ENCODE measurements around the gene ERICH3.

DNA sequence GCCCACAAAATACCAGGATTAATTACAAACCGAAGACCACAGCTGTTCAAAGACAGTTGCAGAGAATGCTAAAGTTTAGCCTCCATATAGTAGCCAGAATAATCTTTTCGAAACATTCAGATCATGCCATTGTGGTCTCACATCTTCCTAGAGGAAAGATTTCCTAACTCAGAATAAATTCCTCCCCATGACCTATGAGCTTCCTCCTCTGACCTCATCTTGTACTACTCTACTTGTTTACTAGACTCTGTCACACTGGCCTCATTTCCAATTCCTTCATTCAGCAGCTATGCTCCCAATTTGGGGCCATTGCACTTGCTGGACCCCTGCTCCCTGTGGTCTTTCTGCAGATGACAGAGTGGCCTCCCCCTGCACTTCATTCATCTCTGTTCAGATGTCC, 89.4 kb downstream of the ERICH3 start:
- TF ChIP-seq, protein P1, sequence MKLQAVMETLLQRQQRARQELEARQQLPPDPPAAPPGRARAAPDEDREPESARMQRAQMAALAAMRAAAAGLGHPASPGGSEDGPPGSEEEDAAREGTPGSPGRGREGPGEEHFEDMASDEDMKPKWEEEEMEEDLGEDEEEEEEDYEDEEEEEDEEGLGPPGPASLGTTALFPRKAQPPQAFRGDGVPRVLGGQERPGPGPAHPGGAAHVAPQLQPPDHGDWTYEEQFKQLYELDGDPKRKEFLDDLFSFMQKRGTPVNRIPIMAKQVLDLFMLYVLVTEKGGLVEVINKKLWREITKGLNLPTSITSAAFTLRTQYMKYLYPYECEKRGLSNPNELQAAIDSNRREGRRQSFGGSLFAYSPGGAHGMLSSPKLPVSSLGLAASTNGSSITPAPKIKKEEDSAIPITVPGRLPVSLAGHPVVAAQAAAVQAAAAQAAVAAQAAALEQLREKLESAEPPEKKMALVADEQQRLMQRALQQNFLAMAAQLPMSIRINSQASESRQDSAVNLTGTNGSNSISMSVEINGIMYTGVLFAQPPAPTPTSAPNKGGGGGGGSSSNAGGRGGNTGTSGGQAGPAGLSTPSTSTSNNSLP (IDR thresholded peaks at IDR 0.05; ENCODE audit: borderline replicate concordance, low read depth, low read length), result no peak
- TF ChIP-seq TAF1 (IDR thresholded peaks at IDR 0.05; ENCODE audit: control insufficient read depth, extremely low read depth, insufficient read depth, low read length, severe bottlenecking), result no peak
- TF ChIP-seq, protein P2, sequence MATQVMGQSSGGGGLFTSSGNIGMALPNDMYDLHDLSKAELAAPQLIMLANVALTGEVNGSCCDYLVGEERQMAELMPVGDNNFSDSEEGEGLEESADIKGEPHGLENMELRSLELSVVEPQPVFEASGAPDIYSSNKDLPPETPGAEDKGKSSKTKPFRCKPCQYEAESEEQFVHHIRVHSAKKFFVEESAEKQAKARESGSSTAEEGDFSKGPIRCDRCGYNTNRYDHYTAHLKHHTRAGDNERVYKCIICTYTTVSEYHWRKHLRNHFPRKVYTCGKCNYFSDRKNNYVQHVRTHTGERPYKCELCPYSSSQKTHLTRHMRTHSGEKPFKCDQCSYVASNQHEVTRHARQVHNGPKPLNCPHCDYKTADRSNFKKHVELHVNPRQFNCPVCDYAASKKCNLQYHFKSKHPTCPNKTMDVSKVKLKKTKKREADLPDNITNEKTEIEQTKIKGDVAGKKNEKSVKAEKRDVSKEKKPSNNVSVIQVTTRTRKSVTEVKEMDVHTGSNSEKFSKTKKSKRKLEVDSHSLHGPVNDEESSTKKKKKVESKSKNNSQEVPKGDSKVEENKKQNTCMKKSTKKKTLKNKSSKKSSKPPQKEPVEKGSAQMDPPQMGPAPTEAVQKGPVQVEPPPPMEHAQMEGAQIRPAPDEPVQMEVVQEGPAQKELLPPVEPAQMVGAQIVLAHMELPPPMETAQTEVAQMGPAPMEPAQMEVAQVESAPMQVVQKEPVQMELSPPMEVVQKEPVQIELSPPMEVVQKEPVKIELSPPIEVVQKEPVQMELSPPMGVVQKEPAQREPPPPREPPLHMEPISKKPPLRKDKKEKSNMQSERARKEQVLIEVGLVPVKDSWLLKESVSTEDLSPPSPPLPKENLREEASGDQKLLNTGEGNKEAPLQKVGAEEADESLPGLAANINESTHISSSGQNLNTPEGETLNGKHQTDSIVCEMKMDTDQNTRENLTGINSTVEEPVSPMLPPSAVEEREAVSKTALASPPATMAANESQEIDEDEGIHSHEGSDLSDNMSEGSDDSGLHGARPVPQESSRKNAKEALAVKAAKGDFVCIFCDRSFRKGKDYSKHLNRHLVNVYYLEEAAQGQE (IDR thresholded peaks at IDR 0.05; ENCODE audit: borderline replicate concordance), result no peak
- TF ChIP-seq, protein P2 (CRISPR knock-in tag; IDR thresholded peaks at IDR 0.05; ENCODE audit: low read depth), result no peak
- TF ChIP-seq RAD21 (CRISPR knock-in tag; conservative IDR thresholded peaks at IDR 0.05 in 1 of 2, IDR thresholded peaks at IDR 0.05 in 1 of 2), result no peak
- TF ChIP-seq ZNF12 (CRISPR knock-in tag; IDR thresholded peaks at IDR 0.05), result no peak
- TF ChIP-seq, protein P3, sequence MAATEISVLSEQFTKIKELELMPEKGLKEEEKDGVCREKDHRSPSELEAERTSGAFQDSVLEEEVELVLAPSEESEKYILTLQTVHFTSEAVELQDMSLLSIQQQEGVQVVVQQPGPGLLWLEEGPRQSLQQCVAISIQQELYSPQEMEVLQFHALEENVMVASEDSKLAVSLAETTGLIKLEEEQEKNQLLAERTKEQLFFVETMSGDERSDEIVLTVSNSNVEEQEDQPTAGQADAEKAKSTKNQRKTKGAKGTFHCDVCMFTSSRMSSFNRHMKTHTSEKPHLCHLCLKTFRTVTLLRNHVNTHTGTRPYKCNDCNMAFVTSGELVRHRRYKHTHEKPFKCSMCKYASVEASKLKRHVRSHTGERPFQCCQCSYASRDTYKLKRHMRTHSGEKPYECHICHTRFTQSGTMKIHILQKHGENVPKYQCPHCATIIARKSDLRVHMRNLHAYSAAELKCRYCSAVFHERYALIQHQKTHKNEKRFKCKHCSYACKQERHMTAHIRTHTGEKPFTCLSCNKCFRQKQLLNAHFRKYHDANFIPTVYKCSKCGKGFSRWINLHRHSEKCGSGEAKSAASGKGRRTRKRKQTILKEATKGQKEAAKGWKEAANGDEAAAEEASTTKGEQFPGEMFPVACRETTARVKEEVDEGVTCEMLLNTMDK (IDR thresholded peaks at IDR 0.05; ENCODE audit: borderline replicate concordance, insufficient read depth, low read depth, low read length, poor library complexity, severe bottlenecking), result no peak
